GM12801 (cell line): ENCODE results near the gene EXOSC9.

Source experiments
- TF ChIP-seq, protein P1 (sequence below): IDR thresholded peaks from one replicate; pipeline ENCODE4 v1.5.1; 2011; ENCODE audit warnings: control low read depth; ENCODE audit not compliant: insufficient read length; ENCODE audit errors: extremely low read depth

Gene EXOSC9

DNA sequence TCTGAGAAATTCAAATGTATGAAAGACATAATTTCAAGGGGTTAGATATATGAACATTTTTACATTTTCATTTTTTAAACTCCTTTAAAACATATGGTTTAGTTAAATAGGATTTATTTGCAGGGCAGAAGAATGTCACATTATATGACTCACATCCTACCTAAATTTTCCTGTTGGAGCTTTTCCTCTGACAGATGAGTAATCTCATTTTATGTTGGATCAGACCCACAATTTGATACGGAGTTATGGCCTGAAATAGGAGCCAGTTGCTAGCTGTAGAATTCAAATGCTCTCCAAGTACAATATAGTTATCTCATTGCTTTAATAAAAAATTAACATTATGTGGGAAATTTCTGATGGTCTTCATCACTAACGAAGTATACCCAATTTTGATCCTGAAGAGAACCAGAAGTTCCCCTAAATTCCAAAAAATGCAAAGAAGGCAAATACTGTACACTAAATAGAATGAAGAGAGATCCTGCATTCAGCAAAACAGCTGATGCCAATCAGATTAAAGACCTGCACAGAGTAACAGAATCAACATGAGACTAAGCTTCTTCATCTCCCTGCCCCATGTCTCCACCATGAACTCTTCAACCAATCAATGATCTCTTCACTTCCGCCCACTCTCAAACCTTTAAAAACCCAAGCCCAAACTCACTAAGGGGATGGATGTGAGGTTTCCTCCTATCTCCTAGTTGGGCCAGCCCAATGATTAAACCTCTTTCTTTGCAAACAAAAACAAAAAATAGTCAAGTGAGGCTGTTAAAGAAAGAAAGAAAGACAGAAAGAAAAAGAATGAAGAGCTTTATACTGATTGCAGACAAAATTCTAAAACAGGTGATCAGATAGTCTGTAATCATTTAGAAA lies 10.9 kb upstream of the EXOSC9 start:
- TF ChIP-seq, protein P1, sequence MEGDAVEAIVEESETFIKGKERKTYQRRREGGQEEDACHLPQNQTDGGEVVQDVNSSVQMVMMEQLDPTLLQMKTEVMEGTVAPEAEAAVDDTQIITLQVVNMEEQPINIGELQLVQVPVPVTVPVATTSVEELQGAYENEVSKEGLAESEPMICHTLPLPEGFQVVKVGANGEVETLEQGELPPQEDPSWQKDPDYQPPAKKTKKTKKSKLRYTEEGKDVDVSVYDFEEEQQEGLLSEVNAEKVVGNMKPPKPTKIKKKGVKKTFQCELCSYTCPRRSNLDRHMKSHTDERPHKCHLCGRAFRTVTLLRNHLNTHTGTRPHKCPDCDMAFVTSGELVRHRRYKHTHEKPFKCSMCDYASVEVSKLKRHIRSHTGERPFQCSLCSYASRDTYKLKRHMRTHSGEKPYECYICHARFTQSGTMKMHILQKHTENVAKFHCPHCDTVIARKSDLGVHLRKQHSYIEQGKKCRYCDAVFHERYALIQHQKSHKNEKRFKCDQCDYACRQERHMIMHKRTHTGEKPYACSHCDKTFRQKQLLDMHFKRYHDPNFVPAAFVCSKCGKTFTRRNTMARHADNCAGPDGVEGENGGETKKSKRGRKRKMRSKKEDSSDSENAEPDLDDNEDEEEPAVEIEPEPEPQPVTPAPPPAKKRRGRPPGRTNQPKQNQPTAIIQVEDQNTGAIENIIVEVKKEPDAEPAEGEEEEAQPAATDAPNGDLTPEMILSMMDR: no peak

DNA sequence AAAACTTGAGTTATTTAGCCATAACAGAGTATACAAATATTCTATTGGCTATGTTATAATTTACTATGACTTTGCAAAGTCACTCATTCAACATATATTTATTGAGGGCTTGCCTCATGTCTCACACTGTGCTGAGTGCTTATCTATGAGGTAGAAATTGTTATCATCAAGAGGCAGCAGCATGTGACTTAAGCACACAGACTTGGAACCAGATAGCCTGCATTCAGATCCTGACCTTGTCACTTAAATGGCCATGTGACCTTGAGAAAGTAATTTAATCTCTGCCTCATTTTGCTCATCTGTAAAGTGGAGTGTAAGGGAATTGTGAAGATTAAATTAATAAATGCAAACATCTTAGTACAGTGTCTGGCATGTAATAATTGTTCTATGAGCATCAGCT lies 10.1 kb upstream of the EXOSC9 start:
- TF ChIP-seq, protein P1: no peak

DNA sequence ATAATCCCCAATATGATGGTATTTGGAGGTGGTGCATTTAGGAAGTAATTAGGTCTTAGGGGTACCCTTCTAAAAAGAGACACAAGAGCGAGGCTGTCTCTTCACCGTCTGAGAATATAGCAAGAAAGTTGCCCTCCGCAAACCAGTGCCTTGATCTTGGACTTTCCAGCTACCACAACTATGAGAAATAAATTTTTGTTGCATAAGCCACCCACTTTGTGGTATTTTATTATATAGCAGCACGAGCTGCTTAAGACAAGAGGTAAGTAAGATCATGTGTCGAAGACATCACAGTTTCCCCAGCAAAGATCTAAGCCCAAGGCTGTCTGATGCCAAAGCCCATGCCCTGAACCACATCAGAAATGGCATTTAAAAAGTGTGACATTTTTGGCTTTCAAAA lies 9.6 kb upstream of the EXOSC9 start:
- TF ChIP-seq, protein P1: no peak

DNA sequence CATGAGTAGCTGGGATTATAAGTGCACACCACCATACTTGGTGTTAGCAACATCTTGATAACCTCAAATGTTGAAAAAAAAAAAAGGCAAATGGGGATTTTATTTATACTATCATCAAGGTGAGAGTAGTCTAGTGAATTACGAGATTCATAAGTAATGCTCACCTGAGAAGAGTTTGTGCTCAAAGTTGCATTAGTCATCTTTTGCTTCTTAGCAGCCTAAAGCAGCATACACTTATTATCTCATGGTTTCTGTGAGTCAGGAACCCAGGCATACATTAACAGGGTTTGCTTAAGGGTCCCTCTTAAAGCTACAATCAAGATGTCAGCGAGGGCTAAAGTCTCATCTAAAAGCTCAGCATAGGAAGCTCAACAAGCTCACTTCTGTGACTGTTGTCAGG lies 8.2 kb upstream of the EXOSC9 start:
- TF ChIP-seq, protein P1: no peak

DNA sequence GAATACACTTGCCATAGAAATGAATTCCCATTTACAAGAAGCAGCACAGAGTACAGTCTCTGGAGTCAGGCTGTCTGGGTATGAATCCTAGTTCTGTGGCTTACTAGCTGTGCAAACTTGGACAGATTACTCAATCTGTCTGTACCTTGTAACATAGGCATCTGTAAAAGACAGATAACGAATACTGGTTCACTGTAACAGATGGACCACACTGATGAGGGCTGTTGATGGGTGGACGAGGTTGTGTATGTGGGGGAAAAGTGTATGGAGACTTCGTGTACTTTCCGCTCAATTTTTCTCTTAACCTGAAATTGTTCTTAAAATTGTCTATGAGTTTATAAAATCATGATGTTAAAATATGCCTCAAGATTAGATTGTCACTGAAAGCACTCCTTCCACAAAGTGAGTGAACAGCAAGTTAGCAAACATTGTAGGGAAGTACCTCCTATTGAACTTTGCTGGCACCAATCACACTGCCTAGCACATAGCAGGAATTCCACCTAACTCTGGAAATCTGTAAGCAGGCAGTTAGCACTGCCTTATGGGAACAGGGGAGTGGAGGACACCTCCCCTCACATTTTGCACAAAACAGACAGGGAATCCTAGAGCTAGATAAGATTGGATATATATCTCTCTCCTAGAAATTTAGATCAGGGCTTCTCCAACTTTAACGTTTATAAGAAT lies 6.5 kb upstream of the EXOSC9 start:
- TF ChIP-seq, protein P1: no peak

DNA sequence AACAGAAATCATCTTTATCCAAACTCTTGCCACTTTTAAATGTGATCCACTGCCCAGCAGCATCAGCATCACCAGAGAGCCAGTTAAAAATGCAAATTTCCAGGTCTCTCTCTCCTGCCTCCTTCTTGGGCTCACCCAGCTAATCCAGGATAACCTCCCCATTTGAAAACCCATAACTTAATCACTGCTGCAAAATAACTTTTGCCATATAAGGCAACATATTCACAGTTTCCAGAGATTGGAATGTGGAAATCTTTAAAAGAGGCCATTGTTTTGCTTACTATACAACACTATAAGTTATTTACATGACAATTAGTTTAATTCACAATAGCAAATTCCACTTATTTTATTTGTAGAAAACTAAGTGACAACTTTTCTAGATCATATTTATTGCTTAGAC lies 4.8 kb upstream of the EXOSC9 start:
- TF ChIP-seq, protein P1: no peak

DNA sequence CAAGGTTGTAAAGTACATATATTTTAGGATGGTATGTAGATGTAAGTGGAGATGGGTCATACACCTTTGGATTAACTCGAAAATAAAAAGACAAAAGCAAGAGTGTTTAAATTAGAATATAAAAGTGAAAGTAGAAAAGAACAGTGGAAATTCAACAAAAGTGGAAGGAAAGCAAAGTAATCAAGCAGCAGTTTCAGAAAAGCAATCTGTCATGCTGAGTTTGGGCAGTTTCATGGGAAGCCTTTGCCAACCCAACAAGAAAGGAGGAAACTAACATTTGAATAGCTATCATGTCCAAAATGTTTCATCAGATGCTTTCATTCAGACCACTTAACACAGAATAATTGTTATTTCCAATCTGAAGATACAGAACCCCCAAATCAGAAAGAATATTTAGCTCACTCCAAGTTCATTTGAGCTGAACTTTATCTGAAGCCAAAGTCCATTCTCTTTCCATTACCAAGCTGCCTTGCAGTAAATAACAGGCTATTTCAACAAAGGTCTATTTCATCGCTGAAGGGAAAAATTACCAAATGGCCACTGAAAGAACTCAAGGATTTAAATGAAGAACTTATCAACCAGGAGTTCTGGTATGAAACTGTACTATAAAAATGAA lies 1.8 kb upstream of the EXOSC9 start:
- TF ChIP-seq, protein P1: no peak
